ENCODE results near the gene LRRC8D. TPM values are rescaled to one million over a fixed set of nuclear protein-coding genes. Genes with fewer than 3 reads are reported as not detected.

The LRRC8D gene
- total and polyA plus RNA-seq, 9 of the 15 experiments (the other 6 are each of a cell fraction or from before 2014, with no cell fraction given) = 3.4 to 53.9 (median 15.9) TPM

- Histone ChIP-seq H3K4me3 (no peak overlapping the region), H3K36me3 (ENCODE audit: control insufficient read depth, insufficient read depth, low read length) (no peaks in the 10 kb centered on the region), H3K9me1 (ENCODE audit: control insufficient read depth, insufficient read depth, low read length) (no peaks in the 10 kb centered on the region), H2AFZ (ENCODE audit: low read depth, low read length) (no peak overlapping the region), H3K9ac (ENCODE audit: insufficient read depth in 1 of 2, low read depth in 2 of 2, low read length in 2 of 2) (no peak overlapping the region), H3K79me2 (ENCODE audit: control insufficient read depth, insufficient read depth, low read length) (peaks cover 73% of the 10 kb centered on the region), H3K9me3 (replicated peaks; ENCODE audit: control insufficient read depth, insufficient read depth, low read depth, low read length) (no peaks in the 10 kb centered on the region), H3K4me1 (replicated peaks in 1 of 2; ENCODE audit: control insufficient read depth in 2 of 2, insufficient read depth in 2 of 2, low read length in 2 of 2) (peaks cover 12 to 53% of the 10 kb centered on the region in 2 experiments), H3K27me3 (ENCODE audit: control insufficient read depth in 2 of 2, insufficient read depth in 2 of 2, low read length in 2 of 2) (no peaks in the 10 kb centered on the region), H4K20me1 (replicated peaks; ENCODE audit: control insufficient read depth, insufficient read depth, low read length) (no peaks in the 10 kb centered on the region), H3K4me2 (ENCODE audit: insufficient read depth, low read length) (no peak overlapping the region), H3K27ac (ENCODE audit: extremely low read depth, low read depth, low read length) (0 out of 3 replicates have a peak overlapping the region, but pooled peaks have one; percentile 6)
- TF ChIP-seq SP1 (CRISPR knock-in tag; IDR thresholded peaks at IDR 0.05) = no peak
- in situ Hi-C loops (cut with MboI) = no loop called here
- ChIA-PET POLR2A (interaction anchor here (1.4 kb wide), 1 partner anchor 14 kb away, joined by 3 read pairs; no protein-coding TSS in a partner anchor), CTCF (ENCODE audit: low intra/inter-chr PET ratio) (no interaction called here)
- no peak for FAIRE-seq
- BruUV-seq (replicated peaks) = no TSS peak
- intact Hi-C loops (cut with micrococcal nuclease) = no loop called here
- DNase-seq (ENCODE audit: extremely low read depth in 1 of 4, low spot score in 3 of 4) = no peak
- ATAC-seq = no peak
- WGBS (ENCODE audit: insufficient coverage, low coverage, missing lambda C conversion rate) = 84% methylated on average over 4 of the region's 4 CpGs
Observed at GRCh38 chr1:89913353-89914095, 92.7 kb downstream of the LRRC8D start.

- DNase-seq (ENCODE audit: extremely low read depth in 1 of 4, low spot score in 3 of 4) (no peak), FAIRE-seq (no peak), ATAC-seq (no peak)
- H3K27ac ChIP-seq (ENCODE audit: extremely low read depth, low read depth, low read length) = no peak overlapping the region
- in situ Hi-C loops (cut with MboI) (no loop called here), intact Hi-C loops (cut with micrococcal nuclease) (no loop called here)
- 0% methylated on average over 1 of the region's 1 CpG for WGBS (ENCODE audit: insufficient coverage, low coverage, missing lambda C conversion rate)
- no peak overlapping the region for H3K4me2 ChIP-seq (ENCODE audit: insufficient read depth, low read length)
- no peaks in the 10 kb centered on the region for H3K36me3 ChIP-seq (ENCODE audit: control insufficient read depth, insufficient read depth, low read length)
- no peaks in the 10 kb centered on the region for H4K20me1 ChIP-seq (replicated peaks; ENCODE audit: control insufficient read depth, insufficient read depth, low read length)
- H3K27me3 ChIP-seq (ENCODE audit: control insufficient read depth in 2 of 2, insufficient read depth in 2 of 2, low read length in 2 of 2) = no peaks in the 10 kb centered on the region
- H3K79me2 ChIP-seq (ENCODE audit: control insufficient read depth, insufficient read depth, low read length) = peaks cover 50% of the 10 kb centered on the region
- H3K4me3 ChIP-seq = no peak overlapping the region
- TF ChIP-seq BCOR (IDR thresholded peaks at IDR 0.05) (peak; percentile 58; the same call in 1 of the 2 replicates), LEF1 (IDR thresholded peaks at IDR 0.05) (no peak), RBM25 (IDR thresholded peaks at IDR 0.05; ENCODE audit: low read depth, low read length, severe bottlenecking) (peak; percentile 86)
- BruUV-seq (replicated peaks) = no TSS peak
- H2AFZ ChIP-seq (ENCODE audit: low read depth, low read length) = no peak overlapping the region
- H3K9me3 ChIP-seq (replicated peaks; ENCODE audit: control insufficient read depth, insufficient read depth, low read depth, low read length) = no peaks in the 10 kb centered on the region
- ChIA-PET CTCF (ENCODE audit: low intra/inter-chr PET ratio) (no interaction called here), POLR2A (interaction anchor here (0.7 to 4.0 kb wide), 4 partner anchors 10 to 335 kb away, joined by 3 to 15 read pairs (median 5); no protein-coding TSS in a partner anchor)
- no peaks in the 10 kb centered on the region for H3K9me1 ChIP-seq (ENCODE audit: control insufficient read depth, insufficient read depth, low read length)
- H3K4me1 ChIP-seq (replicated peaks in 1 of 2; ENCODE audit: control insufficient read depth in 2 of 2, insufficient read depth in 2 of 2, low read length in 2 of 2) = peaks cover 5 to 28% of the 10 kb centered on the region in 2 experiments
- H3K9ac ChIP-seq (ENCODE audit: insufficient read depth in 1 of 2, low read depth in 2 of 2, low read length in 2 of 2) = no peak overlapping the region
Observed at GRCh38 chr1:89917353-89917752, 96.5 kb downstream of the LRRC8D start.
